PC-9 (cell line): ENCODE results near the gene CEP350.

ENCODE experiments used
- CTCF ChIP-seq: fragments of 200-600 bp; sonication (generic); conservative IDR thresholded peaks from 2 replicates; pipeline ENCODE4 v1.6.1; 2017; ENCODE audit warnings: mixed run types, antibody characterized with exemption, mild to moderate bottlenecking, moderate library complexity
- EZH2 ChIP-seq: fragments of 200-600 bp; sonication (generic); IDR thresholded peaks from 2 replicates; pipeline ENCODE4 v1.8.0; 2017; ENCODE audit warnings: antibody characterized with exemption, low read depth

DNA sequence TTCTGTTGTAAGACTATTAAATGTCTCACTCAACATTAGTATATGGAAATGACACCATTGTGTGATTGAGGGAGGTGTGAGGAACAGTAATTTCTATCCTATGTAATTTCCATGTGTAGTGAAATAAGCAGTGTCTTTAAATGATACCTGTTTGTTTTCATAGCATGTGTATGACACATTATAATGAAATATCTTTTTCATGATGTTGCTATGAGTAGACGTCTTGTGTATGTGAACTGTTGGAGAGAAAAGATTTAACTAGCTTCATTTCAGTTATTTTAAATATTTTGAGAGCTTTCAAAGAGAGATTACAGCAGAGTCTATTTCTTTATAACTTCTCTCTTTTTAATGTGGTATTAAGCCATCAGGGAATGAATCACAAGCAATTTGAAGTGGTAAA lies 128.6 kb downstream of the CEP350 start:
- TF ChIP-seq CTCF (no peak), EZH2 (no peak)
